ENCODE data around the gene FBLN7.

- TF ChIP-seq POLR2A (IDR thresholded peaks at IDR 0.05; ENCODE audit: low read depth, low read length) (no peak), POLR2AphosphoS5 (IDR thresholded peaks at IDR 0.05; ENCODE audit: low read depth, low read length) (no peak)
These were observed 42.1 kb upstream of the FBLN7 start for GRCh38 chr2:112096098-112096497.

All from GM12891 (cell line).